ENCODE data around the gene KRT6C. TPM values are rescaled to one million over a fixed set of nuclear protein-coding genes. Genes with fewer than 3 reads are reported as not detected.
"Not testable (repeated sequence)": the region's sequence is repeated elsewhere in the genome, so short reads cannot be mapped to it uniquely, and the experiment has no call there.

The KRT6C gene
- total RNA-seq, 4 donors from 2014 or later, result not detected

DNA sequence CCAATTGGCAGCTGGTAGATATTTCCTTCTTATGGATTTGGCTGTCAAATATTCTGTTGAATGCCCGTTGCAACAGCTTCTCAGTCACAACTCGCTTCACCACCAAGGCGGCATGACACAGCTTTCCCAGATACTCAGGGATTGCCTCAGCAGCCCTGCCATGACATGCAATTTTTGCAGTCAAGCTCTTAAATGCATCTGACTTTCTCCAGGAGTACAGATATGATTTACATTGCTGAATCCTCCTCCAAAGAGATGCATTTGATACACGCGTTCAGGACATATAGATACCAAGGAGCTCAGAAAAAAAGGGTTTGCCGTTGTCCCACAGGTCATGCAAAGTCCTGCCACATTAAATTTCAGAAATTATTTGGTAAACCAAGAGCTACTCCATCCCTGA lies 40.1 kb upstream of the KRT6C start:
- DNase-seq (ENCODE audit: low spot score) (no peak), ATAC-seq (ENCODE audit: low FRiP score) (no peak)
- TF ChIP-seq, protein P1, sequence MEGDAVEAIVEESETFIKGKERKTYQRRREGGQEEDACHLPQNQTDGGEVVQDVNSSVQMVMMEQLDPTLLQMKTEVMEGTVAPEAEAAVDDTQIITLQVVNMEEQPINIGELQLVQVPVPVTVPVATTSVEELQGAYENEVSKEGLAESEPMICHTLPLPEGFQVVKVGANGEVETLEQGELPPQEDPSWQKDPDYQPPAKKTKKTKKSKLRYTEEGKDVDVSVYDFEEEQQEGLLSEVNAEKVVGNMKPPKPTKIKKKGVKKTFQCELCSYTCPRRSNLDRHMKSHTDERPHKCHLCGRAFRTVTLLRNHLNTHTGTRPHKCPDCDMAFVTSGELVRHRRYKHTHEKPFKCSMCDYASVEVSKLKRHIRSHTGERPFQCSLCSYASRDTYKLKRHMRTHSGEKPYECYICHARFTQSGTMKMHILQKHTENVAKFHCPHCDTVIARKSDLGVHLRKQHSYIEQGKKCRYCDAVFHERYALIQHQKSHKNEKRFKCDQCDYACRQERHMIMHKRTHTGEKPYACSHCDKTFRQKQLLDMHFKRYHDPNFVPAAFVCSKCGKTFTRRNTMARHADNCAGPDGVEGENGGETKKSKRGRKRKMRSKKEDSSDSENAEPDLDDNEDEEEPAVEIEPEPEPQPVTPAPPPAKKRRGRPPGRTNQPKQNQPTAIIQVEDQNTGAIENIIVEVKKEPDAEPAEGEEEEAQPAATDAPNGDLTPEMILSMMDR (IDR thresholded peaks at IDR 0.05), result no peak

DNA sequence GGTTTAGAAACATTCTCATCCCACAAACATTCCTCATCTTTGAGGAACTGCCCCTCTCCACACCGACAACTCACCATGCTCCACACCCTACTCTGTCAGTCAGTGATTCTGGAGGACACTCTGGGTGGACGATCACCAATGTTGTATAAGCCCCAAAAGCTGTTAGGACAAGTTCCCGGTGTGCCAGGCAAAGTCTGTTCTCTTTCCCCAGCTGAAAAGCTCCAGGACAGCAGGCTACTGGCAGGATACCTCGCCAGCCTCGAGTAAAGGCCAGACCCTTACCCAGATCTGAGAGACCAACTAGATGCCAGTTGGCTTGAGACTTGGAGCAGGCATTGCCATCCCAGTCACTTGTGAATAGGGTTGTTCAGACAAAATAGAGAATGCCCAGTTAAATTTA lies 34.6 kb upstream of the KRT6C start:
- TF ChIP-seq, protein P1 (IDR thresholded peaks at IDR 0.05), result no peak
- no peak for DNase-seq (ENCODE audit: low spot score)
- peak; percentile 34 for ATAC-seq (ENCODE audit: low FRiP score)

DNA sequence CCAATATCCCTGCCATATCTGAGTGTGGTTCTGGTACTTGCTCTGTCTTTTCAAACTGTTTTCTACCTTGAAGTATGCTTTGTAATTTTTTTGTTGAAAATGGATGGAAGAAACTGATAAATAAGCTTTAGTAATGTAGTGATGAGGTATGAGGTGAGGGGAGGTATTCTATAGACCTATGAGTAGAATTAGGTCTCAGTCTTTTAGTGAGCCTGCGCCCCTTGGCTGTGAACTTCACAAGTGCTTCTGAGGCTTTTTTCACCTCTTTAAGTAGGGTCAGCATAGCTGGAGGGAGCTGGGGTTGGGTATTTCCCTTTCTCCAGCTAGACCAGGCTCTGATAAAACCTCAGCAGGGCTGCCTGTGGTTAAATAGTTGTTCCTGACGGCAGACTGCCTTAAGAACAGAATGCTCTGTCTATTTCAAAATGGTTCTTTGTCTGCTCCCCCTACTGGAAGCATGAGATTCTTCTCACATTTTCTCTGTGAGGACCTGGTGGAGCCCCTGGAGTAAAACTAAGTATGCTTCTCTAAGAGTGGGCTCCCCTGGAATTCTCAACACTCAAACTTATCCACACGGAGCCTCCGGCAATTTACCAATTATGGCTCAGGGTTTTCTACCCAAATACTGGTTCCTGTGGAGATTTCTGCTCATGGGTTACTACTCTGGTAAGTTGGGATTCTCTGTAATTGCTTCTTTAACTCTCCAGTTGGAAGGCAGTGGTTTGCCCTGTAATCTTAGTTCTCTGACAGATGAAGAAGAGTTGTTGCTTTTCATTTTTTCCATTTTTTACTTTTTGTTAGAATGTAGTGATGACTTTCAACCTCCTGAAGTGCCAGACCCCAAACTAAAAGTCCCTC lies 33.5 kb upstream of the KRT6C start:
- TF ChIP-seq, protein P1 (IDR thresholded peaks at IDR 0.05), result no peak
- DNase-seq (ENCODE audit: low spot score) (no peak), ATAC-seq (ENCODE audit: low FRiP score) (peak; percentile 70)

GRCh38 chr12:52502877-52503276 lies 29.3 kb upstream of the KRT6C start:
- no peak for ATAC-seq (ENCODE audit: low FRiP score)
- DNase-seq (ENCODE audit: low spot score), result no peak
- TF ChIP-seq, protein P1 (IDR thresholded peaks at IDR 0.05), result no peak

DNA sequence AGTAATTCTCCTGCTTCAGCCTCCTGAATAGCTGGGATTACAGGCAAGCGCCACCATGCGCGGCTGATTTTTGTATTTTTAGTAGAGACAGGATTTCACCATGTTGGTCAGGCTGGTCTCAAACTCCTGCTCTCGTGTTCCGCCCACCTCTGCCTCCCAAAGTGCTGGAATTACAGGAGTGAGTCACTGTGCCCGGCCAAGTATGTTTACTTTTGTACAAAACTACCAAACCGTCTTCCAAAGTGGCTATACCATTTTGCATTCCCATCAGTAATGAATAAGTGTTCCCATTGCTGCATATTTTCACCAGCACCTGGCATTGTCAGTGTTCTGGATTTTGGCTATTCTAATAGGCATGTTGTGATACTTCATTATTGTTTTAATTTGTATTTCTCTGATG lies 27.9 kb upstream of the KRT6C start:
- ATAC-seq (ENCODE audit: low FRiP score) (no peak), DNase-seq (ENCODE audit: low spot score) (no peak)
- TF ChIP-seq, protein P1 (IDR thresholded peaks at IDR 0.05), result no peak

DNA sequence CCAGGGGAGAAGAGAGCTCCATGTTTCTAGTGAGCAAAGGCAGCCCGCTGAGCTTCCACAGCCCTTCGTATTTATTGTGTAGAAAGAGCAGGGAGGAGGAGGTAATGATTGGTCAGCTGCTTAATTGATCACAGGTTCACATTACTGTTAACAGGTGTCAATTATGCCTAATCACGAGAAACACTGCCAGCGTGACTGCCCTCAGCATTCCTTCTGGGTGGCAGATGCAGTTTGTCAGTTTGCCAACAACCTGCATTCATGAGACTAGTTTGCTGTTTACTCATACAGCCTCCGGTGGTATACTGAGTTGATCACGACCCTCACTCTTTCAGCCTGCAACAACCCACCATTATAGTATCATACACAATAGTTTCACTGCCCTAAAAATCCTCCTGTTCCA lies 27.0 kb upstream of the KRT6C start:
- not testable (repeated sequence) for ATAC-seq (ENCODE audit: low FRiP score); DNase-seq (ENCODE audit: low spot score)

DNA sequence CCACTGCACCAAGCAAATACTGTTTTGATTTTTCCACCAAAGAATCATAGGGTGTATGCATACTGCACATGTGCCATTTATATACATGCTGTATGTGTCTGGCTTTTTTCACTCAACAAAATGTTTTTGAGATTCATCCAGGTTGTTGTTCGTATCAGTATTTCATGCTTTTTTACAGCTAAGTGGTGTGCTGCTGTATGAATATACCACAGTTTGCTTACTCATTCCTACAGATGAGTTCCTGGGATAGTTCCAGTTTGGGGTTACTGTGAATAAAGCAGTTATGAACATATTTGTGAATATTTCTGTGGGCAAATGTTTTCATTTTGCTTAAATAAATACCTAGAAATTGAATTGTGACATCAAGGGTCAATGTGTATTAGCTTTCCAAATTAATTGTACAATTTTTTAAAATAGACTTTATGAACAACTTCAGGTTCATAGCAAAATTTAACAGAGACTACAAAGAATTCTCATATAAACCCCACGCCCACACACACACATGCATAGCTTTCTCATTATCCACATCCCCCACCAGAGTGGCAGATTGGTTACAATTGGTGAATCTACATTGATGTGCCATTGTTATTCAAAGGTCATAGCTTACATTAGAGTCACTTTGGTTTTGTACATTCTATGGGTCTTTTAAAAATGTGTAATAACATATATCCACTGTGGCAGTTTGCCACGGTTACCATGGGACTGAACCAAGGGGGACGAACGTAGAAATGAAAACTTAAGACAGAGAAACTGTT lies 26.4 kb upstream of the KRT6C start:
- DNase-seq (ENCODE audit: low spot score) (no peak), ATAC-seq (ENCODE audit: low FRiP score) (no peak)
- TF ChIP-seq, protein P1 (IDR thresholded peaks at IDR 0.05), result no peak
